Upper lobe of left lung (tissue), 6 donors: Measurements from ENCODE around the gene FXYD7. TPM values are rescaled to one million over a fixed set of nuclear protein-coding genes. Genes with fewer than 3 reads are reported as not detected.
A peak's percentile ranks its signal among the peaks of the same experiment; 100 is the strongest.

Source experiments
- ATAC-seq, 2 donors: fragments of 200-7000 bp; cut with Tn5 transposase; one replicate each; pipeline ENCODE4 v1.9.1; 2022; ENCODE audit warnings: mild to moderate bottlenecking in 2 of 2, moderate library complexity in 2 of 2; ENCODE audit not compliant: low FRiP score in 2 of 2
- DNase-seq, 2 donors: peaks; one replicate each; pipeline ENCODE4 v3.0.0-alpha.2; 2019 to 2020
- H3K27ac ChIP-seq, 4 donors: fragments of 200-600 bp; sonication (generic); one replicate each; pipeline ENCODE4 v1.5.1; 2016 to 2019
- H3K27me3 ChIP-seq, 4 donors: fragments of 200-600 bp; sonication (generic); one replicate each; pipeline ENCODE4 v1.5.1; 2017 to 2019
- H3K36me3 ChIP-seq, 4 donors: fragments of 200-600 bp; sonication (generic); one replicate each; pipeline ENCODE4 v1.5.1; 2016 to 2019
- H3K4me1 ChIP-seq, 4 donors: fragments of 200-600 bp; sonication (generic); one replicate each; pipeline ENCODE4 v1.5.1; 2018 to 2019
- H3K4me3 ChIP-seq, 4 donors: fragments of 200-600 bp; sonication (generic); one replicate each; pipeline ENCODE4 v1.5.1; 2017 to 2019; ENCODE audit warnings: mild to moderate bottlenecking in 2 of 4, moderate library complexity in 1 of 4
- H3K9me3 ChIP-seq, 4 donors: fragments of 200-600 bp; sonication (generic); one replicate each; pipeline ENCODE4 v1.5.1; 2018 to 2019
- EP300 ChIP-seq, 4 donors: sonication (generic); formaldehyde crosslinking; IDR thresholded peaks; one replicate each; pipeline ENCODE4 v1.5.1; 2017; ENCODE audit warnings: antibody characterized with exemption in 4 of 4, control low read depth in 2 of 4
- POLR2A ChIP-seq, 4 donors: fragments of 450-650 bp; IDR thresholded peaks; one replicate each; pipeline ENCODE4 v1.5.1; 2016 to 2017; ENCODE audit warnings: antibody characterized with exemption in 4 of 4, mild to moderate bottlenecking in 2 of 4
- POLR2AphosphoS5 ChIP-seq, 2 donors: sonication (generic); formaldehyde crosslinking; IDR thresholded peaks; one replicate each; pipeline ENCODE4 v1.5.1; 2017; ENCODE audit warnings: antibody characterized with exemption in 2 of 2
- WGBS, 2 donors: methylation state at CpG; one replicate each; pipeline ENCODE4 v1.1.5; 2017 to 2018; 5-methylcytosine and 5-hydroxymethylcytosine counted together
- total RNA-seq, 6 donors: library from RNA; depleted of rRNA in 4 of 6; stranded (reverse); fragments of >200 nt in 4 of 6; gene quantifications; one replicate each; pipeline versions ENCODE4 v1.1.0 to v1.2.1, GENCODE V29; 2016 to 2021
- TF ChIP-seq, protein P1 (sequence below), 6 experiments: fragments of 450-650 bp in 4 of 6; fragments of 200-600 bp in 2 of 6; sonication (generic) in 2 of 6; IDR thresholded peaks; one replicate each; pipeline ENCODE4 v1.5.1; 2016 to 2019; ENCODE audit warnings: antibody characterized with exemption in 6 of 6
- donor health status: DM: no; HTN: no; CAD: no; lungs with moderate emphysema.
- donor health status: DM: no; HTN: yes; CAD: no; lungs with severe emphysema.

FXYD7 gene
- total RNA-seq, 6 donors from 2014 or later: 0.34 TPM; not detected in 5

DNA sequence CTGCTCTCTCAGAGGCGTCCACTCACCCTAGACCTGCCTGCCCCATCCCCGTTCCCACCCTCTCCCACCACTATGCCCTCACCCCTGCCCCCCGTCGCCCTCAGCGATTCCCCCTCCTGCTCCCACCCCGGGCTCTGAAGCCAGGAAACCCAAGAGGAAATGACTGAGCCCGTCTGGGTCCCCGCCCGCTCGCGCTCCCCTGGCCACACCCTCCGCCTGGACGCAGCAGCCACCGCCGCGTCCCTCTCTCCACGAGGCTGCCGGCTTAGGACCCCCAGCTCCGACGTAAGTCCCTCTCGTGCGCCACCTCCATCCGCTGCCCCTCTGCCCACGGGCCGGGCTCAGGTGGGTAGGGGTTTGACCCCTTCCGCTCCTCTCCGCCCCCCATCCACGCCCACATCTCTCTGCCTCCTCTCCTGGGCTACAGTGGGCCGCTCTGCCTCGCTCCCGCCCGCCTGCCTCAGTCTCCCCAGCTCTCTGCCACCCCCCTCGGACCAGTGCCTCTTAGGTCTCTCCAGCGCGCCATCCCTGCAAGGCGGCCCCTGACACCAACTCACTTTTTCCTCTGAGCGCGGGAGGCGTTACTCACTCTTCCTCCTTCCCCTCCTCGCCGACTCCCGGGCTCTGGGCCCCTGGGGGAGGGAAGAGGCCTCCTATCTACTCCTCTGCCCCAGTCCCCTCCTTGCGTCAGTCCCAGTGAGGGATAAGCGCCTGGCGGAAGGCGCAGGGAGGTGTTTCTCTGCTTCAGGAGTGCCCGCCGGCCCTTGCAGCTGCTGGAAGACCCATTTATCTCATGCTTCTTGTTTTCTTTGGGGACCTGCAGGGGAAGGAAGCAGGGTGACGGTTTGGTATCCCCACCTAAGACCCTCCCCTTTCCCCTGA is 11.7 kb downstream of the FXYD7 start, which contains the start of gene FXYD5:
TSS of gene FXYD5 (plus strand) at position 211 of the 882 bp plus-strand sequence. CDS start 816 bp downstream, outside the sequence.
- ATAC-seq: peak; percentile 86 to 90
- WGBS, 2 donors: 2% methylated on average over 34 to 39 of the region's 49 CpGs
- H3K4me1 ChIP-seq: peaks cover 24 to 39% (median 33%) of the 10 kb centered on the region in 4 donors
- H3K9me3 ChIP-seq: no peaks in the 10 kb centered on the region
- H3K36me3 ChIP-seq: peaks cover 10 to 33% (median 16%) of the 10 kb centered on the region in 4 donors
- peak within 1 kb of the TSS; percentile 75 to 96 (median 86) for H3K27ac ChIP-seq
- TF ChIP-seq POLR2AphosphoS5 (IDR thresholded peaks at IDR 0.05) (peak; percentile 55 to 61), EP300 (IDR thresholded peaks at IDR 0.05) (no peak), POLR2A (IDR thresholded peaks at IDR 0.05) (peak in 2 of 4 donors; percentile 20 to 63)
- TF ChIP-seq, protein P1, sequence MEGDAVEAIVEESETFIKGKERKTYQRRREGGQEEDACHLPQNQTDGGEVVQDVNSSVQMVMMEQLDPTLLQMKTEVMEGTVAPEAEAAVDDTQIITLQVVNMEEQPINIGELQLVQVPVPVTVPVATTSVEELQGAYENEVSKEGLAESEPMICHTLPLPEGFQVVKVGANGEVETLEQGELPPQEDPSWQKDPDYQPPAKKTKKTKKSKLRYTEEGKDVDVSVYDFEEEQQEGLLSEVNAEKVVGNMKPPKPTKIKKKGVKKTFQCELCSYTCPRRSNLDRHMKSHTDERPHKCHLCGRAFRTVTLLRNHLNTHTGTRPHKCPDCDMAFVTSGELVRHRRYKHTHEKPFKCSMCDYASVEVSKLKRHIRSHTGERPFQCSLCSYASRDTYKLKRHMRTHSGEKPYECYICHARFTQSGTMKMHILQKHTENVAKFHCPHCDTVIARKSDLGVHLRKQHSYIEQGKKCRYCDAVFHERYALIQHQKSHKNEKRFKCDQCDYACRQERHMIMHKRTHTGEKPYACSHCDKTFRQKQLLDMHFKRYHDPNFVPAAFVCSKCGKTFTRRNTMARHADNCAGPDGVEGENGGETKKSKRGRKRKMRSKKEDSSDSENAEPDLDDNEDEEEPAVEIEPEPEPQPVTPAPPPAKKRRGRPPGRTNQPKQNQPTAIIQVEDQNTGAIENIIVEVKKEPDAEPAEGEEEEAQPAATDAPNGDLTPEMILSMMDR (IDR thresholded peaks at IDR 0.05): peak in 2 of 6 experiments; percentile 21
- peak within 1 kb of the TSS; percentile 71 to 81 (median 74) for H3K4me3 ChIP-seq
- peak; percentile 79 to 92 for DNase-seq
- no peaks in the 10 kb centered on the region for H3K27me3 ChIP-seq

DNA sequence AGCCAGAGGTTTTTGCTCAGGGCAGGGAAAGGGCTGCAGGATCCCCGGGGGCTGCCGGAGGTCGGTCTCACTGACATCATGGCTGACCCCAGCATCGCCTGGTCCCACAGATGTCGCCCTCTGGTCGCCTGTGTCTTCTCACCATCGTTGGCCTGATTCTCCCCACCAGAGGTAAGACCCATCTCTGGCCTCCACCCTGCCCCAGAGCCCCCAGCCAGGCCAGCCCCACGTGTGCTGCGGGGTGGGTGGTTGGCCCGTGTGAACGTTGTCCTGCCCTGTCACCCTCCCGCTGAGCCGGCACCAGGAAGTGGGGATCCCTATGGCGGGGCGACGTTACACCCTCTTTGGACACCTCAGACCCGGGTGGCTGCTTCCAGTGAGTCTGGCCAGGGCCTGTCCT is 12.4 kb downstream of the FXYD7 start:
- Histone ChIP-seq H3K27me3 (no peaks in the 10 kb centered on the region), H3K36me3 (peaks cover 10 to 39% (median 23%) of the 10 kb centered on the region in 4 donors), H3K4me1 (peaks cover 24 to 39% (median 33%) of the 10 kb centered on the region in 4 donors), H3K27ac (peak overlapping the region; percentile 75 to 96 (median 86)), H3K4me3 (peak overlapping the region; percentile 71 to 81 (median 74)), H3K9me3 (no peaks in the 10 kb centered on the region)
- WGBS, 2 donors: 17 to 47% methylated on average over 6 to 13 of the region's 17 CpGs
- peak; percentile 1 to 25 for ATAC-seq
- TF ChIP-seq EP300 (IDR thresholded peaks at IDR 0.05) (no peak), POLR2A (IDR thresholded peaks at IDR 0.05) (no peak), POLR2AphosphoS5 (IDR thresholded peaks at IDR 0.05) (no peak)
- TF ChIP-seq, protein P1 (IDR thresholded peaks at IDR 0.05): no peak
- DNase-seq: no peak

DNA sequence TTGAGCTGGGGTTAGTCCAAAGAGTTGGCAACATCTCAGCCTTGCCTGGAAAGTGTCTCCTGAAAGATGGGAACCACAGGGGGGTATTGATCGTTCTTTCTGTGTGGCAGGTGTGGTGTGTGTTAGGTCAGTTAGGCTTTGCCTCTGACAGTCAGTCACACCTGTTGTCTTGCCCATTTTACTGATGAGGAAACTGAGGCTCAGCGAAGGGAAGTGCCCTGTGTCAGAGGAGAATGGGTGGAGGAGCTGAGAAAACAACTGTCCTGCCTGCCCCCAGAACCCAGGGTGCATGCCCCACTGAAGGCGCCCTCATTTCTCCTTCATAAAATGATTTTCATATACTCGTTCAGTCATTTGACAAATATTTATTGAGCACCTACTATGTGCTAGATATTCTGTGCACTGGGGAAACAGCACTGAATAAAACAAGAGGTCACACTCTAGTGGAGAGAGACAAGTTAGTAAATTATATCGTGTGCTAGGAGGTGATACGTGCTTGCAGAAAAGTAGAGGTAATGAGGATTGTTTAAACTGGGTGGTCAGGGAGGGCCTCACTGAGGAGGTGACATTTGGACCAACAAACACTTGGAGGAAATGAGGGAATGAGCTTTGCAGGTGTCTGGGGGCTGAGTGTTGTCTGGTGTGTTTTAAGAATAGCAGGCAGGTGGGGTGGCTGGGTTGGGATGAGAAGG is 13.1 kb downstream of the FXYD7 start:
- ATAC-seq: no peak
- H3K36me3 ChIP-seq: peaks cover 10 to 45% (median 28%) of the 10 kb centered on the region in 4 donors
- 89 to 93% methylated on average over 6 of the region's 6 CpGs for WGBS, 2 donors
- no peaks in the 10 kb centered on the region for H3K27me3 ChIP-seq
- peak overlapping the region in 3 of 4 donors; percentile 71 to 81 (median 73) for H3K4me3 ChIP-seq
- H3K27ac ChIP-seq: peak overlapping the region in 1 of 4 donors; percentile 96
- TF ChIP-seq, protein P1 (IDR thresholded peaks at IDR 0.05): no peak
- TF ChIP-seq POLR2A (IDR thresholded peaks at IDR 0.05): no peak
- peaks cover 24 to 39% (median 33%) of the 10 kb centered on the region in 4 donors for H3K4me1 ChIP-seq
- H3K9me3 ChIP-seq: no peaks in the 10 kb centered on the region
- no peak for DNase-seq

DNA sequence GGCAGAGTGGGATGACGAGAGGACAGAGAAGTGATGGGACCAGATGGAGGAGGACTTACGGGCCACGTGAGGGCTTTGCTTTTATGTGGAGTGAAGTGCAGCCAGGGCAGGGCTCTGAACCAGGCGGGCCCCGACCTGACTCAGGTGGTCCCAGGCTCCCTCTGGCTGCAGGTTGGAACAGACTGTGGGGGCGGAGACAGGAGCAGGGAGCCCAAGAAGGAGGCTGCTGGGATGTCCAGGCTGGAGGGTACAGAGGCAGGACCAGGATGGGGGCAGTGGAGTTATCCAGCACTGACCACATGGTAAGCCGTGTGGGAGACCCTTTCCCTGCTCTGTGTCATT is 13.6 kb downstream of the FXYD7 start:
- 88 to 92% methylated on average over 7 of the region's 7 CpGs for WGBS, 2 donors
- no peak overlapping the region for H3K4me3 ChIP-seq
- ATAC-seq: no peak

More for the DNA sequence above, 13.6 kb downstream of the FXYD7 start:
- Histone ChIP-seq H3K27me3 (no peaks in the 10 kb centered on the region), H3K4me1 (peaks cover 24 to 39% (median 33%) of the 10 kb centered on the region in 4 donors), H3K27ac (no peak overlapping the region), H3K9me3 (no peaks in the 10 kb centered on the region), H3K36me3 (peaks cover 10 to 50% (median 32%) of the 10 kb centered on the region in 4 donors)
- no peak for DNase-seq
- TF ChIP-seq POLR2AphosphoS5 (IDR thresholded peaks at IDR 0.05): no peak
- TF ChIP-seq POLR2A (IDR thresholded peaks at IDR 0.05): no peak
- TF ChIP-seq EP300 (IDR thresholded peaks at IDR 0.05): no peak
- TF ChIP-seq, protein P1 (IDR thresholded peaks at IDR 0.05): no peak
